Measurements from ENCODE around the gene THBS3.
"Not testable (repeated sequence)": the region's sequence is repeated elsewhere in the genome, so short reads cannot be mapped to it uniquely, and the experiment has no call there.

Gene THBS3

GRCh38 chr1:155155996-155156643, 51.6 kb downstream of the THBS3 start:
- not testable (repeated sequence) for DNase-seq (ENCODE audit: low read depth in 2 of 2)

All from stimulated activated CD4-positive, alpha-beta T cell treated with anti-CD3 and anti-CD28 coated beads, Interleukin-1b, Interleukin-23, amount 100 ng/mL, for 1 hour (primary cell).